OCI-LY1 (cell line): Measurements from ENCODE around the gene KDM4B.
A peak's percentile ranks its signal among the peaks of the same experiment; 100 is the strongest.

Experiments
- H2AFZ ChIP-seq: fragments of 200-600 bp; sonication (generic), shearing (Covaris generic); 2 replicates; pipeline ENCODE4 v1.6.0; 2014; ENCODE audit warnings: antibody characterized with exemption, mild to moderate bottlenecking, low read length
- H3F3A ChIP-seq: fragments of 200-600 bp; sonication (generic), shearing (Covaris generic); 2 replicates; pipeline ENCODE4 v1.6.0; 2014; ENCODE audit warnings: mild to moderate bottlenecking, antibody characterized with exemption, low read length, moderate library complexity; ENCODE audit not compliant: insufficient read depth
- H3K27ac ChIP-seq: fragments of 200-600 bp; sonication (generic); 2 replicates; pipeline ENCODE4 v1.5.1; 2014; ENCODE audit warnings: low read length, mixed run types, mild to moderate bottlenecking, low read depth; ENCODE audit not compliant: poor library complexity, severe bottlenecking
- H3K27me3 ChIP-seq: fragments of 200-600 bp; sonication (generic); 2 replicates; pipeline ENCODE4 v1.6.0; 2014; ENCODE audit warnings: antibody characterized with exemption, mild to moderate bottlenecking, low read length, moderate library complexity; ENCODE audit not compliant: insufficient read depth
- H3K36me3 ChIP-seq: fragments of 200-600 bp; sonication (generic); 2 replicates; pipeline ENCODE4 v1.6.1; 2014; ENCODE audit warnings: mild to moderate bottlenecking, antibody characterized with exemption, low read length, moderate library complexity, mixed read lengths; ENCODE audit not compliant: insufficient read depth
- H3K4me1 ChIP-seq: fragments of 200-600 bp; sonication (generic); 2 replicates; pipeline ENCODE4 v1.5.1; 2014; ENCODE audit warnings: mild to moderate bottlenecking, low read length, moderate library complexity; ENCODE audit not compliant: insufficient read depth, severe bottlenecking
- H3K4me2 ChIP-seq: fragments of 200-600 bp; sonication (generic), shearing (Covaris generic); 2 replicates; pipeline ENCODE4 v1.6.1; 2014; ENCODE audit warnings: low read length
- H3K4me3 ChIP-seq: fragments of 200-600 bp; sonication (generic); 2 replicates; pipeline ENCODE4 v1.5.1; 2014; ENCODE audit warnings: low read length, low read depth, mild to moderate bottlenecking, mixed read lengths; ENCODE audit not compliant: poor library complexity, severe bottlenecking
- H3K79me2 ChIP-seq: fragments of 200-600 bp; shearing (Covaris generic); 2 replicates; pipeline ENCODE4 v1.6.1; 2016; ENCODE audit warnings: mixed run types, low read length, mixed read lengths; ENCODE audit not compliant: insufficient read depth
- H3K9ac ChIP-seq: fragments of 200-600 bp; sonication (generic), shearing (Covaris generic); 2 replicates; pipeline ENCODE4 v1.6.1; 2014; ENCODE audit warnings: mild to moderate bottlenecking, low read length, mixed read lengths
- H3K9me2 ChIP-seq: fragments of 200-600 bp; sonication (generic), shearing (Covaris generic); 2 replicates; pipeline ENCODE4 v1.6.1; 2014; ENCODE audit warnings: low read depth, mild to moderate bottlenecking, low read length, mixed read lengths
- H3K9me3 ChIP-seq: fragments of 200-600 bp; shearing (Covaris generic); 2 replicates; pipeline ENCODE4 v1.6.1; 2014; ENCODE audit warnings: low read length, mixed read lengths
- H4K20me1 ChIP-seq: fragments of 200-600 bp; sonication (generic), shearing (Covaris generic); 2 replicates; pipeline ENCODE4 v1.6.0; 2016; ENCODE audit warnings: mild to moderate bottlenecking, low read length; ENCODE audit not compliant: insufficient read depth
- CTCF ChIP-seq: fragments of 200-600 bp; sonication (generic), shearing (Covaris generic); IDR thresholded peaks from 2 replicates; pipeline ENCODE4 v1.5.1; 2017; ENCODE audit warnings: mild to moderate bottlenecking, antibody characterized with exemption, low read length, moderate library complexity, mixed read lengths
- EZH2 ChIP-seq: fragments of 200-600 bp; sonication (generic), shearing (Covaris generic); IDR thresholded peaks from 2 replicates; pipeline ENCODE4 v1.8.0; 2017; ENCODE audit warnings: borderline replicate concordance, mixed run types, mild to moderate bottlenecking, antibody characterized with exemption, low read length, moderate library complexity, mixed read lengths

KDM4B gene

GRCh38 chr19:5045956-5046338 is 77.0 kb downstream of the KDM4B start:
- Histone ChIP-seq H3K79me2 (no peaks in the 10 kb centered on the region), H3K9ac (no peak overlapping the region), H3K9me3 (no peaks in the 10 kb centered on the region), H3K36me3 (peaks cover 14% of the 10 kb centered on the region; the same call in 1 of the 2 replicates), H4K20me1 (no peaks in the 10 kb centered on the region), H3K27me3 (no peaks in the 10 kb centered on the region), H2AFZ (no peak overlapping the region), H3K4me2 (no peak overlapping the region), H3K4me3 (no peak overlapping the region), H3F3A (no peaks in the 10 kb centered on the region), H3K9me2 (no peaks in the 10 kb centered on the region), H3K4me1 (peaks cover 17% of the 10 kb centered on the region), H3K27ac (peak overlapping the region; percentile 70)
- TF ChIP-seq EZH2 (no peak), CTCF (no peak)

- no peak overlapping the region for H3K4me3 ChIP-seq
- H3K9ac ChIP-seq: no peak overlapping the region
- H3K4me1 ChIP-seq: peaks cover 17% of the 10 kb centered on the region
- no peaks in the 10 kb centered on the region for H3K9me3 ChIP-seq
- H3K4me2 ChIP-seq: no peak overlapping the region
- H4K20me1 ChIP-seq: no peaks in the 10 kb centered on the region
- no peaks in the 10 kb centered on the region for H3K79me2 ChIP-seq
- H3K27me3 ChIP-seq: no peaks in the 10 kb centered on the region
- peaks cover 8% of the 10 kb centered on the region; the same call in 1 of the 2 replicates for H3K36me3 ChIP-seq
- TF ChIP-seq EZH2 (no peak), CTCF (no peak)
- H3K9me2 ChIP-seq: no peaks in the 10 kb centered on the region
- no peaks in the 10 kb centered on the region for H3F3A ChIP-seq
- H2AFZ ChIP-seq: no peak overlapping the region
- H3K27ac ChIP-seq: peak overlapping the region; percentile 70
These were observed 77.6 kb downstream of the KDM4B start for GRCh38 chr19:5046339-5047039.

- Histone ChIP-seq H3F3A (no peaks in the 10 kb centered on the region), H3K4me2 (no peak overlapping the region), H3K27ac (no peak overlapping the region), H3K9me2 (no peaks in the 10 kb centered on the region), H3K9me3 (no peaks in the 10 kb centered on the region), H2AFZ (no peak overlapping the region), H4K20me1 (no peaks in the 10 kb centered on the region), H3K36me3 (peaks cover 8% of the 10 kb centered on the region; the same call in 1 of the 2 replicates), H3K79me2 (no peaks in the 10 kb centered on the region), H3K4me3 (no peak overlapping the region), H3K9ac (no peak overlapping the region), H3K4me1 (peaks cover 17% of the 10 kb centered on the region), H3K27me3 (no peaks in the 10 kb centered on the region)
- TF ChIP-seq EZH2 (no peak), CTCF (no peak)
These were observed 78.5 kb downstream of the KDM4B start for GRCh38 chr19:5047251-5047935.
